Measurements from ENCODE around the gene TBPL1.
"Not testable (repeated sequence)": the region's sequence is repeated elsewhere in the genome, so short reads cannot be mapped to it uniquely, and the experiment has no call there.

The TBPL1 gene

GRCh38 chr6:133952815-133953633 lies at the start of gene TBPL1:
Gene TBPL1 (plus strand): TSS chr6:133953224. CDS start chr6:133980126, 26,902 bp downstream.
- peak; percentile 84 for DNase-seq (ENCODE audit: low spot score)

GRCh38 chr6:133903855-133904254 lies 49.2 kb upstream of the TBPL1 start:
- DNase-seq (ENCODE audit: low spot score) = no peak

- no peak for DNase-seq (ENCODE audit: low spot score)
These were observed 47.0 kb upstream of the TBPL1 start for GRCh38 chr6:133906050-133906449.

- DNase-seq (ENCODE audit: low spot score) = no peak
These were observed 36.3 kb upstream of the TBPL1 start for GRCh38 chr6:133916650-133917151.

- DNase-seq (ENCODE audit: low spot score) = no peak
These were observed 35.2 kb upstream of the TBPL1 start for GRCh38 chr6:133917781-133918180.

GRCh38 chr6:133918208-133918930 lies 34.7 kb upstream of the TBPL1 start:
- no peak for DNase-seq (ENCODE audit: low spot score)

- no peak for DNase-seq (ENCODE audit: low spot score)
These were observed 33.7 kb upstream of the TBPL1 start for GRCh38 chr6:133919362-133919761.

GRCh38 chr6:133921249-133921859 lies 31.7 kb upstream of the TBPL1 start:
- DNase-seq (ENCODE audit: low spot score) = no peak

GRCh38 chr6:133923938-133924593 lies 29.0 kb upstream of the TBPL1 start:
- DNase-seq (ENCODE audit: low spot score) = peak; percentile 45

- DNase-seq (ENCODE audit: low spot score) = not testable (repeated sequence)
These were observed 21.8 kb upstream of the TBPL1 start for GRCh38 chr6:133931221-133931620.

- DNase-seq (ENCODE audit: low spot score) = not testable (repeated sequence)
These were observed 16.7 kb upstream of the TBPL1 start for GRCh38 chr6:133936352-133936751.

GRCh38 chr6:133937909-133938308 lies 15.1 kb upstream of the TBPL1 start:
- no peak for DNase-seq (ENCODE audit: low spot score)

GRCh38 chr6:133938533-133938932 lies 14.5 kb upstream of the TBPL1 start:
- DNase-seq (ENCODE audit: low spot score) = no peak

GRCh38 chr6:133939778-133940667 lies 13.0 kb upstream of the TBPL1 start:
- no peak for DNase-seq (ENCODE audit: low spot score)

GRCh38 chr6:133945158-133945557 lies 7.9 kb upstream of the TBPL1 start:
- no peak for DNase-seq (ENCODE audit: low spot score)

GRCh38 chr6:133947302-133947900 lies 5.6 kb upstream of the TBPL1 start:
- DNase-seq (ENCODE audit: low spot score) = no peak

GRCh38 chr6:133948472-133948871 lies 4.6 kb upstream of the TBPL1 start:
- DNase-seq (ENCODE audit: low spot score) = no peak

- DNase-seq (ENCODE audit: low spot score) = no peak
These were observed 1.8 kb upstream of the TBPL1 start for GRCh38 chr6:133951227-133951626.

- peak; percentile 55 for DNase-seq (ENCODE audit: low spot score)
These were observed 876 bp upstream of the TBPL1 start for GRCh38 chr6:133951881-133952814.
